Measurements from ENCODE around the gene RB1.

Gene RB1

GRCh38 chr13:48266150-48266549 is 37.4 kb upstream of the RB1 start:
- no peak overlapping the region for H3K4me2 ChIP-seq (ENCODE audit: insufficient read depth, low read length)
- H3K4me1 ChIP-seq (ENCODE audit: insufficient read depth, low read length): no peaks in the 10 kb centered on the region
- no peaks in the 10 kb centered on the region for H3K9me3 ChIP-seq (ENCODE audit: insufficient read depth, low read length, severe bottlenecking)
- H3K36me3 ChIP-seq (ENCODE audit: insufficient read depth, low read length): peaks cover 51% of the 10 kb centered on the region
- no peak for TF ChIP-seq CTCF (IDR thresholded peaks at IDR 0.05; ENCODE audit: borderline replicate concordance, extremely low read depth, low read length, poor library complexity, severe bottlenecking)
- no peak for TF ChIP-seq EZH2 (IDR thresholded peaks at IDR 0.05; ENCODE audit: borderline replicate concordance, low read depth, low read length, severe bottlenecking)
- H3K79me2 ChIP-seq (ENCODE audit: insufficient read depth, low read length): no peaks in the 10 kb centered on the region
- no peaks in the 10 kb centered on the region for H4K20me1 ChIP-seq (ENCODE audit: insufficient read depth, low read length)
- H3K9ac ChIP-seq (ENCODE audit: low read depth, low read length): no peak overlapping the region
- ATAC-seq (ENCODE audit: insufficient read depth, low read depth) (no peak), DNase-seq (no peak)
- no peak overlapping the region for H3K4me3 ChIP-seq (ENCODE audit: low read depth in 1 of 2, low read length in 2 of 2)
- no peak overlapping the region for H2AFZ ChIP-seq (ENCODE audit: low read depth, low read length)
- H3K27me3 ChIP-seq (ENCODE audit: insufficient read depth, low read length, poor library complexity): no peaks in the 10 kb centered on the region
- H3K27ac ChIP-seq (ENCODE audit: low read length): no peak overlapping the region

GRCh38 chr13:48266701-48267639 is 36.6 kb upstream of the RB1 start:
- H3K4me2 ChIP-seq (ENCODE audit: insufficient read depth, low read length): no peak overlapping the region
- no peaks in the 10 kb centered on the region for H4K20me1 ChIP-seq (ENCODE audit: insufficient read depth, low read length)
- H3K27me3 ChIP-seq (ENCODE audit: insufficient read depth, low read length, poor library complexity): no peaks in the 10 kb centered on the region
- no peak overlapping the region for H3K27ac ChIP-seq (ENCODE audit: low read length)
- no peaks in the 10 kb centered on the region for H3K79me2 ChIP-seq (ENCODE audit: insufficient read depth, low read length)
- no peak for TF ChIP-seq EZH2 (IDR thresholded peaks at IDR 0.05; ENCODE audit: borderline replicate concordance, low read depth, low read length, severe bottlenecking)
- TF ChIP-seq CTCF (IDR thresholded peaks at IDR 0.05; ENCODE audit: borderline replicate concordance, extremely low read depth, low read length, poor library complexity, severe bottlenecking): no peak
- no peak overlapping the region for H3K4me3 ChIP-seq (ENCODE audit: low read depth in 1 of 2, low read length in 2 of 2)
- H3K36me3 ChIP-seq (ENCODE audit: insufficient read depth, low read length): peaks cover 44% of the 10 kb centered on the region
- H2AFZ ChIP-seq (ENCODE audit: low read depth, low read length): no peak overlapping the region
- H3K9ac ChIP-seq (ENCODE audit: low read depth, low read length): no peak overlapping the region
- H3K9me3 ChIP-seq (ENCODE audit: insufficient read depth, low read length, severe bottlenecking): no peaks in the 10 kb centered on the region
- no peaks in the 10 kb centered on the region for H3K4me1 ChIP-seq (ENCODE audit: insufficient read depth, low read length)
- DNase-seq: no peak
- ATAC-seq (ENCODE audit: insufficient read depth, low read depth): no peak

GRCh38 chr13:48268019-48268418 is 35.5 kb upstream of the RB1 start:
- Histone ChIP-seq H3K9ac (ENCODE audit: low read depth, low read length) (no peak overlapping the region), H3K4me3 (ENCODE audit: low read depth in 1 of 2, low read length in 2 of 2) (no peak overlapping the region), H2AFZ (ENCODE audit: low read depth, low read length) (no peak overlapping the region), H3K4me1 (ENCODE audit: insufficient read depth, low read length) (no peaks in the 10 kb centered on the region), H3K36me3 (ENCODE audit: insufficient read depth, low read length) (peaks cover 34% of the 10 kb centered on the region), H3K4me2 (ENCODE audit: insufficient read depth, low read length) (no peak overlapping the region), H3K27ac (ENCODE audit: low read length) (no peak overlapping the region), H3K9me3 (ENCODE audit: insufficient read depth, low read length, severe bottlenecking) (no peaks in the 10 kb centered on the region), H3K27me3 (ENCODE audit: insufficient read depth, low read length, poor library complexity) (no peaks in the 10 kb centered on the region), H3K79me2 (ENCODE audit: insufficient read depth, low read length) (no peaks in the 10 kb centered on the region), H4K20me1 (ENCODE audit: insufficient read depth, low read length) (no peaks in the 10 kb centered on the region)
- no peak for TF ChIP-seq EZH2 (IDR thresholded peaks at IDR 0.05; ENCODE audit: borderline replicate concordance, low read depth, low read length, severe bottlenecking)
- no peak for TF ChIP-seq CTCF (IDR thresholded peaks at IDR 0.05; ENCODE audit: borderline replicate concordance, extremely low read depth, low read length, poor library complexity, severe bottlenecking)
- ATAC-seq (ENCODE audit: insufficient read depth, low read depth) (no peak), DNase-seq (no peak)
